Activated CD4-positive, CD25-positive, alpha-beta regulatory T cell treated with anti-CD3 and anti-CD28 coated beads, Interleukin-2, amount 50 U/mL, for 16 hours (primary cell): Measurements from ENCODE around the gene ZNF35.
A peak's percentile ranks its signal among the peaks of the same experiment; 100 is the strongest.

ENCODE experiments used
- DNase-seq: peaks from one replicate; pipeline ENCODE4 v3.0.0-alpha.2; 2020; ENCODE audit warnings: low read depth, low spot score

Gene ZNF35

GRCh38 chr3:44685128-44685800, 36.7 kb downstream of the ZNF35 start:
- DNase-seq, result peak; percentile 7

DNA sequence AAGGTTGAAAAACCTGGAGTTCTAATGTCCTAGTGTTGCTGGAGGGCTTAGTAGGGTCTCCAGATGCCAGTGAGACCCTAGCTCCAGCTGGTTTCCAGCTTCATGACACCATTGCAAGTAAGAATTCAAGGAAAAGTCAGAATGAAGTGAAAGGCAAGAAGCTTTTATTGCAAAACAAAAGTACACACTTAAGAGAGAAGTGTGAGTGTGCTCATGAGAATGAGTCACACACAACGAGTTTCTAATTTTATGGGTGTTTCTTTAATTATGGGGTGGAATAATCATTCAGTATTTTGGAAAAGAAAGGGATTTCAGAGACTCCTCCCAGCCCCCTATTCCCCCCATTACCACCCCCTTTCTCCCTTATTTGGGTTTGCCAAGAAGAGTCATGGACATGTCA, 39.4 kb downstream of the ZNF35 start:
- DNase-seq, result no peak
